Coronary artery (tissue), 2 donors: ENCODE data around the gene SORBS2.

ENCODE experiments used
- DNase-seq: peaks from one replicate; pipeline ENCODE4 v3.0.0-alpha.2; 2017; ENCODE audit warnings: low spot score
- H3K27ac ChIP-seq, 2 donors: fragments of 200-600 bp; sonication (generic); one replicate each; pipeline ENCODE4 v1.5.1; 2016 to 2019
- H3K4me3 ChIP-seq: fragments of 200-600 bp; sonication (generic); 2 replicates; pipeline ENCODE4 v1.5.1; 2016; ENCODE audit warnings: mild to moderate bottlenecking, moderate library complexity
- CTCF ChIP-seq: fragments of 200-600 bp; sonication (generic); IDR thresholded peaks from one replicate; pipeline ENCODE4 v1.5.1; 2019; ENCODE audit warnings: antibody characterized with exemption

SORBS2 gene

DNA sequence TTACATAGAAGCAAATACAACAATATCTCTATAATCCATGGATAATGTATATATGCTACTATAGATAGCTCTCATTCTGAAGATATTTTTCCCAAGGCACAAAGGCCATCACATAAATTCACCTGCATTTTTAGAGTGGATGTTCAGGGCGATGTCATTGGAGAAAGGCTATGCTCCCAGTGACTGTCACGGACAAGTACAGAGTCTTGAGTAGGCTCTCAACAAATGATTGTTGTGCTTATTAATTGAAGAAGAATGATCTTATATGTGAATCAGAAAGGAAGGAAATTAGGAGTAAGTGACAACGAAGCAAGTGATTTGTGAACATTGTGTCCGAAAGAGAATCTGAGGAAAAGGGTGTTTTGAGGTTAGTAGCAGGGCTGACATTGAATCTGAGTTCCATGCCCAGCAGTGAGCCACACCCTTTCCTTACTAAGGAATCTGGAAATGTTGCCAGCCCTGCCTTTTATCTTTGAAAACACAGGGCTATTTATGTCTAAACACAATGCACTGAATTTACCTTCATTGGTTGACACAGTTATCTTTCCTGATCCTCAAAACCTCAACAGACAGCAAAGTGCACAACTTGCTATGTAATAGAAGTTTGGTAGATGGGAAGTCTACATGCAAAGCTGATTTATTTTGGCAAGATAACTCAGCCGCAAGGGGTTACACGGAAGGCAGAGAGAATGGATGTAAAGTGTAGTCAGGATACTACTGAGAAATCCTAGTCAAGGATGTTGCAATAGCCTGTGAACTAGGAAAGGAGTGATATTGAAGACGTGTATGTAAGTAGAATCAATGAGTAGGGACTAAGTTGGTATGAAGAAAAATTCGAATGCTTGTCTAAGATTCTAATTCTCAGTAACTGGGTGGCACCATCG lies 50.4 kb downstream of the SORBS2 start:
- Histone ChIP-seq H3K27ac (peak overlapping the region; percentile 16 to 57), H3K4me3 (peak overlapping the region; percentile 46)
- no peak for DNase-seq
- TF ChIP-seq CTCF: no peak

DNA sequence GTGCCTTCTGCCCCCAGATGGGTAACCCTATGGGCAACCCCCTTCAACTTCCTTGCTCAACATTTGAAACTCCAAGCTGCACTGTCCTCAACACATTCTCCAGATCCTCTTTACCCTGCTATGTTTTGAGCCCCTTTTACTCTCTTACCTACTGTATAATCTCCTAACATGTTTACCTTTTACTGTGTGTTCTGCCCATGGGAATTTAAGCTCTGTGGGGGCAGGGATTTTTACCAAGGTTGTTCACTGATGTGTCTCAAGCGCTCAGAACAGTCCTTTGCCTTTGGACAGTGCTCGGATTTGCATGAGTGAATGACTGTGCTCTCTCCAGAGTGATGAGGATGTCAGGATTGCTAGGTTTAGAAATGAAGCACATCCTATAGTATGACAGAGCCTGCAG lies 53.2 kb downstream of the SORBS2 start:
- no peak for DNase-seq
- no peak overlapping the region for H3K27ac ChIP-seq
- H3K4me3 ChIP-seq: no peak overlapping the region
- TF ChIP-seq CTCF: no peak

DNA sequence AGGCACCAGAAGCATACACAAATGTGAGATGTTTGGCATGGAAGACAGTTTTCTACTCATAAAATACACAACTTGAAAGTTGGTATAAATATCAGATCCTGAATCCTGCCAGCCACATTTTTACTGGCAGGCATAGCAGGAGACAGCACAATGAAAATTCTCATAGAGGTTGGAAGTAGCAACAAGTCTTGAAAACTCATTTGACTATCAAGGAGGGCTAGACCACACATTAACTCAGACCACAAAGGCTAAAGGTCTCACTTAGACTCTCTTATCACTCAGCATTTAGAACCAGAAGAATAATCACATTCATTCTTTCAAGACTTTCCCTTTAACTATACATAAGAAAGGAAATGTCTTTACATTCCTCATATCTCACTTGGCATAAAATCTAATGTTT lies 56.5 kb downstream of the SORBS2 start:
- TF ChIP-seq CTCF: no peak
- DNase-seq: no peak
- Histone ChIP-seq H3K27ac (no peak overlapping the region), H3K4me3 (no peak overlapping the region)

DNA sequence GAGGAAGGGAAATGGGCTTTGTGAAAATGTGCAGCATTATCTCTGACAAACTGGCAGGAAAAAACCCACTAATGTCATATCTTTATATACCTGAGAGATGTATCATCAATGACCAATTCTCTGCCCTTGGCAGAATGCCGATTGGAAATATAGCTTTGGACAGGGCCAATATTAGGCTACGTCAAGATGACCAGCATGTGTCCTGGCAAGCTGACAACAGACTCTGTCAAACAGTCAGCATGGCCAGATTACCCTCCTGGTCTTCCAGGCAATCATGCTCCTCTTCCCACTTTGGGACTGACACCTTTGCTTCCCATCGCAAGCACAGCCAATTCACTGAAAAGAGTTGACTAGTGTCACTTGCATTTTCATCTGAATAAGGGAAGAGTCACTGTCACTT lies 57.0 kb downstream of the SORBS2 start:
- no peak overlapping the region for H3K27ac ChIP-seq
- no peak overlapping the region for H3K4me3 ChIP-seq
- no peak for DNase-seq
- TF ChIP-seq CTCF: no peak

DNA sequence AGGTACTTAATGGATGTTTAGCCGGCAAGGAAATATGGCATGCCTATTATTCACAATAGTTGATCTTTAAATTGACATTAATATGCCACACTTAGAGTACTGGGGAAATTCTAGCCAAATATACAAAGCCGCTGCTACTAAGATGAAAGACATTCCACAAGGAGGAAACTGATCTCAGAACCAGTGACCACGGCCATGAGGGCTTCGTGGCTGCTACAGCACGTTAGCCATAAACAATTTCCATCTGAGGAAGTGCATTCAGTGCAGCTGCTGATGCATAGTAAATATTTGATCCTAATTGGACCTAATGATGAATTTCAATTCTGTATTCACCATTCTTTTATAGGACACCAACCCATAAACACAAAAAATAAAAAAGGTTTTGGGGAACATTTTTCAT lies 59.1 kb downstream of the SORBS2 start:
- H3K4me3 ChIP-seq: no peak overlapping the region
- no peak for DNase-seq
- TF ChIP-seq CTCF: no peak
- no peak overlapping the region for H3K27ac ChIP-seq

- TF ChIP-seq CTCF: no peak
- DNase-seq: no peak
- Histone ChIP-seq H3K27ac (no peak overlapping the region), H3K4me3 (no peak overlapping the region)
Measured at GRCh38 chr4:185749858-185750257, 62.1 kb downstream of the SORBS2 start.

GRCh38 chr4:185748901-185749390 lies 63.0 kb downstream of the SORBS2 start:
- DNase-seq: no peak
- Histone ChIP-seq H3K27ac (no peak overlapping the region), H3K4me3 (no peak overlapping the region)
- TF ChIP-seq CTCF: no peak
